NB4 (cell line): ENCODE data around the gene TTF2.

Source experiments
- CTCF ChIP-seq: IDR thresholded peaks from one replicate; pipeline ENCODE4 v1.5.1; 2012; ENCODE audit warnings: low read depth, low read length
- POLR2A ChIP-seq: IDR thresholded peaks from 2 replicates; pipeline ENCODE4 v1.6.1; 2011; ENCODE audit warnings: mild to moderate bottlenecking; ENCODE audit not compliant: insufficient read length; ENCODE audit errors: extremely low read depth

- TF ChIP-seq CTCF, result no peak
- TF ChIP-seq POLR2A, result no peak
These were observed 32.5 kb downstream of the TTF2 start for GRCh38 chr1:117092594-117092993.
